ENCODE results near the gene TNIP3.

The TNIP3 gene

GRCh38 chr4:121139533-121140222, 24.4 kb downstream of the TNIP3 start:
- no peak for DNase-seq (ENCODE audit: low spot score)
- Mint-ChIP-seq H3K36me3 (ENCODE audit: low read depth) (peaks cover 12% of the 10 kb centered on the region), H3K27me3 (ENCODE audit: low read depth) (no peaks in the 10 kb centered on the region), H3K27ac (no peak overlapping the region), H3K4me1 (ENCODE audit: low read depth) (peaks cover 33% of the 10 kb centered on the region), H3K9me3 (no peaks in the 10 kb centered on the region), H3K4me3 (peak overlapping the region; percentile 33)

- H3K4me3 Mint-ChIP-seq, result peak overlapping the region; percentile 5
- H3K27me3 Mint-ChIP-seq (ENCODE audit: low read depth), result peaks cover 3% of the 10 kb centered on the region
- H3K27ac Mint-ChIP-seq, result peak overlapping the region; percentile 1
- DNase-seq (ENCODE audit: low spot score), result peak; percentile 73
- H3K36me3 Mint-ChIP-seq (ENCODE audit: low read depth), result peaks cover 12% of the 10 kb centered on the region
- peaks cover 31% of the 10 kb centered on the region for H3K4me1 Mint-ChIP-seq (ENCODE audit: low read depth)
- no peaks in the 10 kb centered on the region for H3K9me3 Mint-ChIP-seq
Measured at GRCh38 chr4:121138039-121138825, 25.9 kb downstream of the TNIP3 start.

- peaks cover 10% of the 10 kb centered on the region for H3K36me3 Mint-ChIP-seq (ENCODE audit: low read depth)
Measured at GRCh38 chr4:121130326-121130660, 33.8 kb downstream of the TNIP3 start.

GRCh38 chr4:121129606-121130325, 34.4 kb downstream of the TNIP3 start:
- H3K27me3 Mint-ChIP-seq (ENCODE audit: low read depth), result peaks cover 15% of the 10 kb centered on the region

More at GRCh38 chr4:121130326-121130660, 33.8 kb downstream of the TNIP3 start:
- Mint-ChIP-seq H3K4me3 (no peak overlapping the region), H3K27me3 (ENCODE audit: low read depth) (peaks cover 12% of the 10 kb centered on the region), H3K4me1 (ENCODE audit: low read depth) (peaks cover 25% of the 10 kb centered on the region), H3K27ac (no peak overlapping the region), H3K9me3 (peaks cover 10% of the 10 kb centered on the region)
- no peak for DNase-seq (ENCODE audit: low spot score)

GRCh38 chr4:121127100-121127499, 37.0 kb downstream of the TNIP3 start:
- H3K4me1 Mint-ChIP-seq (ENCODE audit: low read depth), result peaks cover 20% of the 10 kb centered on the region
- peaks cover 10% of the 10 kb centered on the region for H3K9me3 Mint-ChIP-seq
- H3K27ac Mint-ChIP-seq, result no peak overlapping the region
- peaks cover 7% of the 10 kb centered on the region for H3K36me3 Mint-ChIP-seq (ENCODE audit: low read depth)
- peaks cover 4% of the 10 kb centered on the region for H3K27me3 Mint-ChIP-seq (ENCODE audit: low read depth)
- no peak overlapping the region for H3K4me3 Mint-ChIP-seq
- no peak for DNase-seq (ENCODE audit: low spot score)

More at GRCh38 chr4:121129606-121130325, 34.4 kb downstream of the TNIP3 start:
- Mint-ChIP-seq H3K4me1 (ENCODE audit: low read depth) (peaks cover 21% of the 10 kb centered on the region), H3K4me3 (no peak overlapping the region), H3K9me3 (peaks cover 10% of the 10 kb centered on the region), H3K27ac (no peak overlapping the region), H3K36me3 (ENCODE audit: low read depth) (peaks cover 7% of the 10 kb centered on the region)
- DNase-seq (ENCODE audit: low spot score), result no peak

- peaks cover 3% of the 10 kb centered on the region for H3K27me3 Mint-ChIP-seq (ENCODE audit: low read depth)
- DNase-seq (ENCODE audit: low spot score), result no peak
- H3K4me3 Mint-ChIP-seq, result no peak overlapping the region
- H3K4me1 Mint-ChIP-seq (ENCODE audit: low read depth), result peaks cover 20% of the 10 kb centered on the region
- H3K9me3 Mint-ChIP-seq, result peaks cover 10% of the 10 kb centered on the region
- no peak overlapping the region for H3K27ac Mint-ChIP-seq
- H3K36me3 Mint-ChIP-seq (ENCODE audit: low read depth), result peaks cover 7% of the 10 kb centered on the region
Measured at GRCh38 chr4:121126449-121127006, 37.6 kb downstream of the TNIP3 start.

- H3K27me3 Mint-ChIP-seq (ENCODE audit: low read depth), result peaks cover 3% of the 10 kb centered on the region
- DNase-seq (ENCODE audit: low spot score), result no peak
- peaks cover 10% of the 10 kb centered on the region for H3K9me3 Mint-ChIP-seq
- H3K27ac Mint-ChIP-seq, result no peak overlapping the region
- H3K4me1 Mint-ChIP-seq (ENCODE audit: low read depth), result peaks cover 20% of the 10 kb centered on the region
- H3K36me3 Mint-ChIP-seq (ENCODE audit: low read depth), result peaks cover 7% of the 10 kb centered on the region
- H3K4me3 Mint-ChIP-seq, result no peak overlapping the region
Measured at GRCh38 chr4:121125498-121125885, 38.6 kb downstream of the TNIP3 start.

GRCh38 chr4:121122661-121123060, 41.5 kb downstream of the TNIP3 start:
- Mint-ChIP-seq H3K4me3 (no peak overlapping the region), H3K27me3 (ENCODE audit: low read depth) (peaks cover 7% of the 10 kb centered on the region), H3K36me3 (ENCODE audit: low read depth) (no peaks in the 10 kb centered on the region), H3K9me3 (no peaks in the 10 kb centered on the region), H3K27ac (no peak overlapping the region), H3K4me1 (ENCODE audit: low read depth) (peaks cover 24% of the 10 kb centered on the region)
- no peak for DNase-seq (ENCODE audit: low spot score)

GRCh38 chr4:121119715-121120114, 44.4 kb downstream of the TNIP3 start:
- Mint-ChIP-seq H3K9me3 (no peaks in the 10 kb centered on the region), H3K4me3 (no peak overlapping the region), H3K27ac (no peak overlapping the region), H3K4me1 (ENCODE audit: low read depth) (peaks cover 16% of the 10 kb centered on the region), H3K27me3 (ENCODE audit: low read depth) (peaks cover 8% of the 10 kb centered on the region), H3K36me3 (ENCODE audit: low read depth) (no peaks in the 10 kb centered on the region)
- DNase-seq (ENCODE audit: low spot score), result no peak

GRCh38 chr4:121118344-121118743, 45.8 kb downstream of the TNIP3 start:
- no peak overlapping the region for H3K4me3 Mint-ChIP-seq
- no peaks in the 10 kb centered on the region for H3K9me3 Mint-ChIP-seq
- no peak for DNase-seq (ENCODE audit: low spot score)
- no peaks in the 10 kb centered on the region for H3K36me3 Mint-ChIP-seq (ENCODE audit: low read depth)
- peaks cover 8% of the 10 kb centered on the region for H3K27me3 Mint-ChIP-seq (ENCODE audit: low read depth)
- no peak overlapping the region for H3K27ac Mint-ChIP-seq
- H3K4me1 Mint-ChIP-seq (ENCODE audit: low read depth), result peaks cover 24% of the 10 kb centered on the region

GRCh38 chr4:121114756-121115155, 49.4 kb downstream of the TNIP3 start:
- peaks cover 24% of the 10 kb centered on the region for H3K4me1 Mint-ChIP-seq (ENCODE audit: low read depth)
- H3K27ac Mint-ChIP-seq, result peak overlapping the region; percentile 35
- no peaks in the 10 kb centered on the region for H3K36me3 Mint-ChIP-seq (ENCODE audit: low read depth)
- DNase-seq (ENCODE audit: low spot score), result peak; percentile 20
- H3K27me3 Mint-ChIP-seq (ENCODE audit: low read depth), result peaks cover 22% of the 10 kb centered on the region
- no peaks in the 10 kb centered on the region for H3K9me3 Mint-ChIP-seq
- no peak overlapping the region for H3K4me3 Mint-ChIP-seq

GRCh38 chr4:121112530-121112929, 51.6 kb downstream of the TNIP3 start:
- H3K27ac Mint-ChIP-seq, result no peak overlapping the region
- DNase-seq (ENCODE audit: low spot score), result no peak
- H3K27me3 Mint-ChIP-seq (ENCODE audit: low read depth), result peaks cover 25% of the 10 kb centered on the region
- H3K36me3 Mint-ChIP-seq (ENCODE audit: low read depth), result no peaks in the 10 kb centered on the region
- H3K4me1 Mint-ChIP-seq (ENCODE audit: low read depth), result peaks cover 14% of the 10 kb centered on the region
- no peaks in the 10 kb centered on the region for H3K9me3 Mint-ChIP-seq
- no peak overlapping the region for H3K4me3 Mint-ChIP-seq

- Mint-ChIP-seq H3K9me3 (no peaks in the 10 kb centered on the region), H3K27ac (no peak overlapping the region), H3K4me1 (ENCODE audit: low read depth) (peaks cover 4% of the 10 kb centered on the region), H3K27me3 (ENCODE audit: low read depth) (peaks cover 53% of the 10 kb centered on the region), H3K4me3 (no peak overlapping the region), H3K36me3 (ENCODE audit: low read depth) (no peaks in the 10 kb centered on the region)
- DNase-seq (ENCODE audit: low spot score), result no peak
Measured at GRCh38 chr4:121108557-121108956, 55.6 kb downstream of the TNIP3 start.

GRCh38 chr4:121107507-121107906, 56.6 kb downstream of the TNIP3 start:
- Mint-ChIP-seq H3K9me3 (no peaks in the 10 kb centered on the region), H3K36me3 (ENCODE audit: low read depth) (no peaks in the 10 kb centered on the region), H3K4me1 (ENCODE audit: low read depth) (no peaks in the 10 kb centered on the region), H3K27me3 (ENCODE audit: low read depth) (peaks cover 60% of the 10 kb centered on the region), H3K4me3 (no peak overlapping the region), H3K27ac (no peak overlapping the region)
- no peak for DNase-seq (ENCODE audit: low spot score)

Data from T-helper 2 cell treated with Interferon-gamma antibody and Interleukin-4, amounts not matched to agents 5 μg/mL and 100 μg/mL, for 36 hours (primary cell).